ENCODE results near the gene KCNAB1.

- TF ChIP-seq CTCF (conservative IDR thresholded peaks at IDR 0.05; ENCODE audit: low read length) (no peak), EZH2phosphoT487 (IDR thresholded peaks at IDR 0.05; ENCODE audit: borderline replicate concordance, low read depth, low read length) (no peak)
Observed at GRCh38 chr3:156548041-156548687, 427.8 kb downstream of the KCNAB1 start.

Data from OCI-LY7 (cell line).